ENCODE measurements around the gene CAPN15.

Gene CAPN15

DNA sequence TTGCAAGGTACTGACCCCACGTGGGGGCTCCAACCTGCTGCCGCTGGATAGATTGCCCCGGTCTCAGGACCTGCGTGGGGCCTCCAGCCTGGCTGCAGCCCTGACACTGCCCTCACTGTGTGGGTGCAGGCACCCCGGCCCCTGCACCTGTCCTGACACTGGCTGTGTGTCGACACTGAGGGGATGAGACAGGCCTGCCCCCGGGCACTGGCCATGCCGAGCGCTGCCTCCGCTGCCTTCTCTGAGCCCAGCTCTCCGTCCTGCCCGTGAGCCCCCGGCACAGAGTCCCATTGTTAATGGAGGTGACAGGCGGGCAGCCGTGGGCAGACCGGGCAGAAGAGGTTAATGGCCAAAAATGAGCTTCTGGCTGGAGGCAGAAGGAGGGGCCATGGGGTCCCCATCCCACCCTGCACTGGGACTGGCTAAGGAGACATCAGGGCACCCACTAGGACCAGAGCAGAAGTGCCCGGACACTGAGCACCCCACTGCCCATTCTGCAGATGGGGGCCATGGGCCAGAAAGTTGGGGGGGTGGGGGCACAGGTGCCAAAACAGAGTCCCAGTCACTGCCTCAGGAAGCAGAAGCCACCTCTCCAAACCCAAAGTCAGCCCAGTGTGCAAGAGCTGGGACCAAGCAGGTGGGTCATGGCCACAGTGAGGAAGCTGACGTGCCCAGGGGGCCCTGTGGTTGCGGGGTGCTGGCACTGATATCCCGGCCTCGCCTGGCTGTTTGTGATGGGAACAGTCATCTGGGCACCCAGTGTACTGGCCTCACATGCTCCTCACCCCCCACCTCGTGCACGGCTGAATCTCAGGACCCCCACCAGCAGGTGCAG lies 30.2 kb downstream of the CAPN15 start:
- no peak overlapping the region for H3K4me3 ChIP-seq (ENCODE audit: low read depth, low read length)
- no peak for TF ChIP-seq CTCF (IDR thresholded peaks at IDR 0.05; ENCODE audit: control insufficient read depth, extremely low read depth, insufficient read depth)
- DNase-seq (ENCODE audit: low read depth) = no peak

DNA sequence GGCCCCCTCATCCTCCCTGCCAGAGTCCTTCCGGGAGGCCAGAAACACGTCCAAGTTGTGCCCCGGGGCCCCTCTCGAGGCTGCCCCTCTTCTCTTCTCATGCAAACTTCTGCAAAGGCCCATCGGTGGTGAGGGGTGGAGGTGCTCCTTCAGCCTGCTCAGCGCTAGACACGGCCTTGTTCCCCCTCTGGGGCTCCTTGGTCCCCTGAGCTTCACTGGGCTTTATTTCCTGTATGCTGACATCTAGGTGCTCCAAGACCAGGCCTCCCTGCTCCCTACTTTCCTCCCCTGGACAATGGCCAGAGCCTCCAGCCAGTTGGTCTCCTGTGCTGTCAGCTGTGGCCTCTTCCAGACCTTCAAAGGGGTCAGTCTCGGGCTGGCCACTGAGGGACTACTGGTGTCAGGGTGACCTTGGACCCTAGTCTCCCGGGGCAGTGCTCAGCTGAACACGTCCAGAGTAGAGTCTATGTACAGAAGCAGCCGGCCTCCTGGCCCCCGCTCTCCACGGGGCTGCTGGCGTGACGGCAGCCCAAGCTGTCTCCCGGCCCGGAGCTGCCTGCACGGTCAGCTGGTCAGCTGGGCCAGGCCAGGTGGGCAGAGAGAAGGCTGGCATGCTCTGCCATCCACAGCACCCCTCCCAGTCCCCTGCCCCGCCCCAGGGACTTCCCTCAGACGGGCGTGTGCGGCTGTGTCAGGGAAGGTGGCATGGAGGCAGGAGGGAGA lies 30.9 kb downstream of the CAPN15 start:
- no peak for TF ChIP-seq CTCF (IDR thresholded peaks at IDR 0.05; ENCODE audit: control insufficient read depth, extremely low read depth, insufficient read depth)
- no peak overlapping the region for H3K4me3 ChIP-seq (ENCODE audit: low read depth, low read length)
- DNase-seq (ENCODE audit: low read depth) = no peak

- H3K4me3 ChIP-seq (ENCODE audit: low read depth, low read length) = no peak overlapping the region
- no peak for DNase-seq (ENCODE audit: low read depth)
- TF ChIP-seq CTCF (IDR thresholded peaks at IDR 0.05; ENCODE audit: control insufficient read depth, extremely low read depth, insufficient read depth) = no peak
These were observed 31.5 kb downstream of the CAPN15 start for GRCh38 chr16:559021-559380.

- TF ChIP-seq CTCF (IDR thresholded peaks at IDR 0.05; ENCODE audit: control insufficient read depth, extremely low read depth, insufficient read depth) = no peak
- no peak for DNase-seq (ENCODE audit: low read depth)
- H3K4me3 ChIP-seq (ENCODE audit: low read depth, low read length) = no peak overlapping the region
These were observed 32.1 kb downstream of the CAPN15 start for GRCh38 chr16:559411-560203.

DNA sequence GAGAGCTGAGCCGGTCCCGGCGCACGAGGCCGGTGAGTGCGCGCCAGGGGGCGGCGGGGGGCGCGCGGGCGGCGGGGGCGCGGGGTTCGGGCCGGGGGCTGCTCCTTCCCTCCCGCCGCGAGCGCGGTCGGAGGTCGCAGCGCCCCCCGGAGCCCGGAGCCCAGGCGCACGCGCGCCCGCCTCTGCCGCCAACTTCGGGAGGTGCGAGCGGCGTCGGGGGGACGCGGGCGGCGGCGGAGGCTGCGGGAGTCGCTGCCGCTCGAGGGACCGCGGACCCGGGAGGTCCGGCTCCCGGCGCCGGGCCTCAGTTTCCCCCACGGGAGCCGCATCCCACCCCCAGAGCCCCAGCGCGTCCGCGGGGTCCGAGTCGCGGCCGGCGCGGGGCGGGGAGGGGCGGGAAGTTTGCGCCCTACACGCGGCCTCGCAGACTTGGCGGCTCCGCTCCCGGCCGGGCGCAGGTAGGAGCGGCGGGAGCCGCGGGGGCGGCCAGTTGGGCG lies 32.7 kb downstream of the CAPN15 start, which contains the start of gene PRR35:
PRR35 (plus strand) TSS at position 191 of the 497 bp plus-strand sequence. CDS start 2,901 bp downstream, outside the sequence.
- H3K4me3 ChIP-seq (ENCODE audit: low read depth, low read length) = no peak within 1 kb of the TSS
- TF ChIP-seq CTCF (IDR thresholded peaks at IDR 0.05; ENCODE audit: control insufficient read depth, extremely low read depth, insufficient read depth) = no peak
- no peak for DNase-seq (ENCODE audit: low read depth)

DNA sequence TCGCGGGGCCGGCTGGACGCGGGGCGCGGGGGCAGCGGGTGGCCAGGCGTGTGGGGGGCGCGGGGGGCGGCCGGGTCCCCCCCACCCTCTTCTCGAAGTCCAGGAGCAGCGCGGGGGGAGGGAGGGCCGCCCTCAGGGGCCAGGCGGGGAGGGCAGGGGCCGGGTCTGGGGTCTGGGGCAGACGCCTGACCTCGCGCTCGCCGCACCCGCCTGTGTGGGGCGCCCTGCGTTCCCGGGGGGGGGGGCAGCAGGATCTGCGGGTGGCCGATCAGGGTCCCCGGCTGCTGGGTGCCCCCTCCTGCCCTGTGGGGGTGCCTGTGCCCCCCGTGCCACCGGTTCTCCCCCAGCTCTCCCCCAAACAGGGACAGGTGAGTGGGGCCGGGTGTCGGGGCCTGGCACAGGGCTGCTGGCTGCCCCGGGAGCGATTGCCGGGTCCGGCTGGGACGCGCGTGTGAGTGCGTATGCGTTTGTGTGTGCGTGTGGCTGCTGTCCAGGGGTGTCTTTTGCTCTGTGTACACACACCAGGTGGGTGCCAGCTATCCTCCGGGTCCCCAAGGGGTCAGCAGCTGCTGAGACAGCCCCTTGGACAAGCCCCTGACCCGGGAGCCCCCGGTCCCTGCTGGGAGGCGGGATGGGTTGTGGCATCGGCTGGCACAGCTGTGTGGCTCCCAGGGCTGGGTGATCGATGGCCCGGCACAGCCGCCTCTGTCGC lies 33.3 kb downstream of the CAPN15 start:
- no peak overlapping the region for H3K4me3 ChIP-seq (ENCODE audit: low read depth, low read length)
- DNase-seq (ENCODE audit: low read depth) = no peak
- no peak for TF ChIP-seq CTCF (IDR thresholded peaks at IDR 0.05; ENCODE audit: control insufficient read depth, extremely low read depth, insufficient read depth)
